C4-2B (cell line): ENCODE data around the gene SCARB1.

Experiments
- ZFX ChIP-seq: fragments of 450-650 bp; IDR thresholded peaks from 2 replicates; pipeline ENCODE4 v1.6.1; 2017
- TF ChIP-seq, protein P1 (sequence below): fragments of 450-650 bp; conservative IDR thresholded peaks from 2 replicates; pipeline ENCODE4 v1.5.1; 2017; ENCODE audit warnings: mild to moderate bottlenecking

DNA sequence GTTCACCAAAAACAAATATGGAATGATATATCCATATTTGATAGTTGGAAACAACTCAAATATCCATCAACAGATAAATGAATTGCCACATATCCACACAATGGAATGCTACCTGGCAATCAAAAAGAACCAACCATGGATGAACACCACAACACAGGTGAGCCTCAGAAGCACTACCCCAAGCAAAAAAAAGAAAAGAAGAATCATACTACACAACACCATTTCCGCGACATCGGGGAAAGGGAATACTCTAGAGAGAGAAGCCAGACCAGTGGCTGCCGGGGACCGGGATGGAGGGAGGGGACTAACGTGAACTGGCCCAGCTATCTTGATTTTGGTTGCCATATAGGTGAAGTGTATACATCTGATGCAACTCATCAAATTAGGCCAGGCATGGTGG is 41.4 kb downstream of the SCARB1 start:
- TF ChIP-seq, protein P1, sequence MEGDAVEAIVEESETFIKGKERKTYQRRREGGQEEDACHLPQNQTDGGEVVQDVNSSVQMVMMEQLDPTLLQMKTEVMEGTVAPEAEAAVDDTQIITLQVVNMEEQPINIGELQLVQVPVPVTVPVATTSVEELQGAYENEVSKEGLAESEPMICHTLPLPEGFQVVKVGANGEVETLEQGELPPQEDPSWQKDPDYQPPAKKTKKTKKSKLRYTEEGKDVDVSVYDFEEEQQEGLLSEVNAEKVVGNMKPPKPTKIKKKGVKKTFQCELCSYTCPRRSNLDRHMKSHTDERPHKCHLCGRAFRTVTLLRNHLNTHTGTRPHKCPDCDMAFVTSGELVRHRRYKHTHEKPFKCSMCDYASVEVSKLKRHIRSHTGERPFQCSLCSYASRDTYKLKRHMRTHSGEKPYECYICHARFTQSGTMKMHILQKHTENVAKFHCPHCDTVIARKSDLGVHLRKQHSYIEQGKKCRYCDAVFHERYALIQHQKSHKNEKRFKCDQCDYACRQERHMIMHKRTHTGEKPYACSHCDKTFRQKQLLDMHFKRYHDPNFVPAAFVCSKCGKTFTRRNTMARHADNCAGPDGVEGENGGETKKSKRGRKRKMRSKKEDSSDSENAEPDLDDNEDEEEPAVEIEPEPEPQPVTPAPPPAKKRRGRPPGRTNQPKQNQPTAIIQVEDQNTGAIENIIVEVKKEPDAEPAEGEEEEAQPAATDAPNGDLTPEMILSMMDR, result no peak
- no peak for TF ChIP-seq ZFX
